HG02798 (cell line): ENCODE data around the gene RTN4R.
"Not testable (repeated sequence)": the region's sequence is repeated elsewhere in the genome, so short reads cannot be mapped to it uniquely, and the experiment has no call there.

Experiments
- ATAC-seq: cut with Tn5 transposase; IDR thresholded peaks from one replicate; pipeline ENCODE4 v1.9.1; 2021; ENCODE audit warnings: mild to moderate bottlenecking; ENCODE audit not compliant: unreplicated experiment, poor library complexity

The RTN4R gene

GRCh38 chr22:20274374-20274773, 6.3 kb upstream of the RTN4R start:
- ATAC-seq, result not testable (repeated sequence)

- ATAC-seq, result no peak
Observed at GRCh38 chr22:20273758-20274181, 5.7 kb upstream of the RTN4R start.

GRCh38 chr22:20272700-20273099, 4.6 kb upstream of the RTN4R start:
- ATAC-seq, result no peak

GRCh38 chr22:20272174-20272573, 4.1 kb upstream of the RTN4R start:
- ATAC-seq, result no peak

GRCh38 chr22:20271114-20271994, 3.2 kb upstream of the RTN4R start:
- ATAC-seq, result no peak

GRCh38 chr22:20270190-20271113, 2.3 kb upstream of the RTN4R start:
- not testable (repeated sequence) for ATAC-seq

- ATAC-seq, result not testable (repeated sequence)
Observed at GRCh38 chr22:20269673-20270072, 1.6 kb upstream of the RTN4R start.

- not testable (repeated sequence) for ATAC-seq
Observed at GRCh38 chr22:20269201-20269600, 1.1 kb upstream of the RTN4R start.

GRCh38 chr22:20267441-20268278, 458 bp downstream of the RTN4R start:
- ATAC-seq, result peak; percentile 19

- not testable (repeated sequence) for ATAC-seq
Observed at GRCh38 chr22:20266667-20267440, 1.3 kb downstream of the RTN4R start.

- ATAC-seq, result not testable (repeated sequence)
Observed at GRCh38 chr22:20265772-20266666, 2.1 kb downstream of the RTN4R start.

GRCh38 chr22:20264614-20265452, 3.3 kb downstream of the RTN4R start:
- no peak for ATAC-seq

- not testable (repeated sequence) for ATAC-seq
Observed at GRCh38 chr22:20263404-20264281, 4.5 kb downstream of the RTN4R start.

- no peak for ATAC-seq
Observed at GRCh38 chr22:20262582-20263147, 5.5 kb downstream of the RTN4R start.

- ATAC-seq, result no peak
Observed at GRCh38 chr22:20261848-20262581, 6.1 kb downstream of the RTN4R start.
